ENCODE measurements around the gene MS4A6E. TPM values are rescaled to one million over a fixed set of nuclear protein-coding genes. Genes with fewer than 3 reads are reported as not detected.

The MS4A6E gene
- total and polyA plus RNA-seq, 2 of the 8 experiments (the other 6 are each of a cell fraction or from before 2014, with no cell fraction given), result not detected

DNA sequence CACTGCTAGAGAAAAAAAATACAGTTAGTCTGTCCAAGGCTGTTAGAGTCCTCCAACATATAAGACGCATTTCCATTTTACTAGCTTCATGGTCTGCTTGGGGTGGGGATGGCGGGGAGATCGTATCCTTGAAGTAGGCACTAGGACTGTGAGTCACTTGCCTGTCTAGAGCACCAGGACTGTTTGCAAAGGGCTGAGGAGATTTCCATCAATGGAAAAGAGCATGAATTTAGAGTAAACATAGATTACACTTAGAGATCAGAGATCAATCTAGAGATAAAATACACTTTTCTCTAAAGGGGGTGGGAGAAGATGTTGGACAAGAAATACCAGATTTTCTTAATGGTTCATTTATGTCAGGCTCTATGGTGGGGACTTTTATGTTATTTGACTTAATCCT is 49.5 kb downstream of the MS4A6E start (continued):
- TF ChIP-seq, protein P1, sequence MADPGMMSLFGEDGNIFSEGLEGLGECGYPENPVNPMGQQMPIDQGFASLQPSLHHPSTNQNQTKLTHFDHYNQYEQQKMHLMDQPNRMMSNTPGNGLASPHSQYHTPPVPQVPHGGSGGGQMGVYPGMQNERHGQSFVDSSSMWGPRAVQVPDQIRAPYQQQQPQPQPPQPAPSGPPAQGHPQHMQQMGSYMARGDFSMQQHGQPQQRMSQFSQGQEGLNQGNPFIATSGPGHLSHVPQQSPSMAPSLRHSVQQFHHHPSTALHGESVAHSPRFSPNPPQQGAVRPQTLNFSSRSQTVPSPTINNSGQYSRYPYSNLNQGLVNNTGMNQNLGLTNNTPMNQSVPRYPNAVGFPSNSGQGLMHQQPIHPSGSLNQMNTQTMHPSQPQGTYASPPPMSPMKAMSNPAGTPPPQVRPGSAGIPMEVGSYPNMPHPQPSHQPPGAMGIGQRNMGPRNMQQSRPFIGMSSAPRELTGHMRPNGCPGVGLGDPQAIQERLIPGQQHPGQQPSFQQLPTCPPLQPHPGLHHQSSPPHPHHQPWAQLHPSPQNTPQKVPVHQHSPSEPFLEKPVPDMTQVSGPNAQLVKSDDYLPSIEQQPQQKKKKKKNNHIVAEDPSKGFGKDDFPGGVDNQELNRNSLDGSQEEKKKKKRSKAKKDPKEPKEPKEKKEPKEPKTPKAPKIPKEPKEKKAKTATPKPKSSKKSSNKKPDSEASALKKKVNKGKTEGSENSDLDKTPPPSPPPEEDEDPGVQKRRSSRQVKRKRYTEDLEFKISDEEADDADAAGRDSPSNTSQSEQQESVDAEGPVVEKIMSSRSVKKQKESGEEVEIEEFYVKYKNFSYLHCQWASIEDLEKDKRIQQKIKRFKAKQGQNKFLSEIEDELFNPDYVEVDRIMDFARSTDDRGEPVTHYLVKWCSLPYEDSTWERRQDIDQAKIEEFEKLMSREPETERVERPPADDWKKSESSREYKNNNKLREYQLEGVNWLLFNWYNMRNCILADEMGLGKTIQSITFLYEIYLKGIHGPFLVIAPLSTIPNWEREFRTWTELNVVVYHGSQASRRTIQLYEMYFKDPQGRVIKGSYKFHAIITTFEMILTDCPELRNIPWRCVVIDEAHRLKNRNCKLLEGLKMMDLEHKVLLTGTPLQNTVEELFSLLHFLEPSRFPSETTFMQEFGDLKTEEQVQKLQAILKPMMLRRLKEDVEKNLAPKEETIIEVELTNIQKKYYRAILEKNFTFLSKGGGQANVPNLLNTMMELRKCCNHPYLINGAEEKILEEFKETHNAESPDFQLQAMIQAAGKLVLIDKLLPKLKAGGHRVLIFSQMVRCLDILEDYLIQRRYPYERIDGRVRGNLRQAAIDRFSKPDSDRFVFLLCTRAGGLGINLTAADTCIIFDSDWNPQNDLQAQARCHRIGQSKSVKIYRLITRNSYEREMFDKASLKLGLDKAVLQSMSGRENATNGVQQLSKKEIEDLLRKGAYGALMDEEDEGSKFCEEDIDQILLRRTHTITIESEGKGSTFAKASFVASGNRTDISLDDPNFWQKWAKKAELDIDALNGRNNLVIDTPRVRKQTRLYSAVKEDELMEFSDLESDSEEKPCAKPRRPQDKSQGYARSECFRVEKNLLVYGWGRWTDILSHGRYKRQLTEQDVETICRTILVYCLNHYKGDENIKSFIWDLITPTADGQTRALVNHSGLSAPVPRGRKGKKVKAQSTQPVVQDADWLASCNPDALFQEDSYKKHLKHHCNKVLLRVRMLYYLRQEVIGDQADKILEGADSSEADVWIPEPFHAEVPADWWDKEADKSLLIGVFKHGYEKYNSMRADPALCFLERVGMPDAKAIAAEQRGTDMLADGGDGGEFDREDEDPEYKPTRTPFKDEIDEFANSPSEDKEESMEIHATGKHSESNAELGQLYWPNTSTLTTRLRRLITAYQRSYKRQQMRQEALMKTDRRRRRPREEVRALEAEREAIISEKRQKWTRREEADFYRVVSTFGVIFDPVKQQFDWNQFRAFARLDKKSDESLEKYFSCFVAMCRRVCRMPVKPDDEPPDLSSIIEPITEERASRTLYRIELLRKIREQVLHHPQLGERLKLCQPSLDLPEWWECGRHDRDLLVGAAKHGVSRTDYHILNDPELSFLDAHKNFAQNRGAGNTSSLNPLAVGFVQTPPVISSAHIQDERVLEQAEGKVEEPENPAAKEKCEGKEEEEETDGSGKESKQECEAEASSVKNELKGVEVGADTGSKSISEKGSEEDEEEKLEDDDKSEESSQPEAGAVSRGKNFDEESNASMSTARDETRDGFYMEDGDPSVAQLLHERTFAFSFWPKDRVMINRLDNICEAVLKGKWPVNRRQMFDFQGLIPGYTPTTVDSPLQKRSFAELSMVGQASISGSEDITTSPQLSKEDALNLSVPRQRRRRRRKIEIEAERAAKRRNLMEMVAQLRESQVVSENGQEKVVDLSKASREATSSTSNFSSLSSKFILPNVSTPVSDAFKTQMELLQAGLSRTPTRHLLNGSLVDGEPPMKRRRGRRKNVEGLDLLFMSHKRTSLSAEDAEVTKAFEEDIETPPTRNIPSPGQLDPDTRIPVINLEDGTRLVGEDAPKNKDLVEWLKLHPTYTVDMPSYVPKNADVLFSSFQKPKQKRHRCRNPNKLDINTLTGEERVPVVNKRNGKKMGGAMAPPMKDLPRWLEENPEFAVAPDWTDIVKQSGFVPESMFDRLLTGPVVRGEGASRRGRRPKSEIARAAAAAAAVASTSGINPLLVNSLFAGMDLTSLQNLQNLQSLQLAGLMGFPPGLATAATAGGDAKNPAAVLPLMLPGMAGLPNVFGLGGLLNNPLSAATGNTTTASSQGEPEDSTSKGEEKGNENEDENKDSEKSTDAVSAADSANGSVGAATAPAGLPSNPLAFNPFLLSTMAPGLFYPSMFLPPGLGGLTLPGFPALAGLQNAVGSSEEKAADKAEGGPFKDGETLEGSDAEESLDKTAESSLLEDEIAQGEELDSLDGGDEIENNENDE (IDR thresholded peaks at IDR 0.05; ENCODE audit: insufficient replicate concordance, low read length), result no peak
- TF ChIP-seq CREB1 (IDR thresholded peaks at IDR 0.05), result no peak
- TF ChIP-seq RAD21 (IDR thresholded peaks at IDR 0.05 in 1 of 2, conservative IDR thresholded peaks at IDR 0.05 in 1 of 2; ENCODE audit: low read depth in 2 of 2, low read length in 2 of 2), result no peak

Measured in H1 (cell line).